ENCODE measurements around the gene SDHAF1.

SDHAF1 gene

DNA sequence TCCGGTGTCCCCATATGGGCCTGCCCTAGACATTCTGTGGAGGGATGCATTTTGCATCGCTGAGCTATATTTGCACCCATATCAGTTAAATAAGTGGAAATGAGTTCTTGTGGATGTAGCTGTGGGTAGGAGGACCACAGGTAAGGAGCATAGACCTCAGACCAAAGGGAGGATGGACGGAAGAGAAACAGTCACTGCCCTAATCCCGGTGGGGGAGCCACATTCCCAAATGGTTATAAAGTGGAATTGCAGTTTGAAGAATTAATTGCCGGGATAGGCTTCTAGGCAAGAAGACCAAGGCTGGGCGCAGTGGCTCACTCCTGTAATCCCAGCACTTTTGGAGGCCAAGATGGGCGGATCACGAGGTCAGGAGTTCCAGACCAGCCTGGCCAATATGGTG lies 1.8 kb downstream of the SDHAF1 start:
- H3K4me1 Mint-ChIP-seq: peaks cover 21% of the 10 kb centered on the region
- H3K27me3 Mint-ChIP-seq (ENCODE audit: low read depth): no peaks in the 10 kb centered on the region
- H3K4me3 Mint-ChIP-seq: peak overlapping the region; percentile 86 to 92 (median 88)
- H3K36me3 Mint-ChIP-seq (ENCODE audit: low read depth): peaks cover 8% of the 10 kb centered on the region
- peak overlapping the region in 1 of 3 experiments; percentile 22 for H3K27ac Mint-ChIP-seq
- H3K9me3 Mint-ChIP-seq: no peaks in the 10 kb centered on the region
- TF ChIP-seq, protein P1, sequence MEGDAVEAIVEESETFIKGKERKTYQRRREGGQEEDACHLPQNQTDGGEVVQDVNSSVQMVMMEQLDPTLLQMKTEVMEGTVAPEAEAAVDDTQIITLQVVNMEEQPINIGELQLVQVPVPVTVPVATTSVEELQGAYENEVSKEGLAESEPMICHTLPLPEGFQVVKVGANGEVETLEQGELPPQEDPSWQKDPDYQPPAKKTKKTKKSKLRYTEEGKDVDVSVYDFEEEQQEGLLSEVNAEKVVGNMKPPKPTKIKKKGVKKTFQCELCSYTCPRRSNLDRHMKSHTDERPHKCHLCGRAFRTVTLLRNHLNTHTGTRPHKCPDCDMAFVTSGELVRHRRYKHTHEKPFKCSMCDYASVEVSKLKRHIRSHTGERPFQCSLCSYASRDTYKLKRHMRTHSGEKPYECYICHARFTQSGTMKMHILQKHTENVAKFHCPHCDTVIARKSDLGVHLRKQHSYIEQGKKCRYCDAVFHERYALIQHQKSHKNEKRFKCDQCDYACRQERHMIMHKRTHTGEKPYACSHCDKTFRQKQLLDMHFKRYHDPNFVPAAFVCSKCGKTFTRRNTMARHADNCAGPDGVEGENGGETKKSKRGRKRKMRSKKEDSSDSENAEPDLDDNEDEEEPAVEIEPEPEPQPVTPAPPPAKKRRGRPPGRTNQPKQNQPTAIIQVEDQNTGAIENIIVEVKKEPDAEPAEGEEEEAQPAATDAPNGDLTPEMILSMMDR (IDR thresholded peaks at IDR 0.05; ENCODE audit: unreplicated experiment in 3 of 3): no peak

- TF ChIP-seq, protein P1 (IDR thresholded peaks at IDR 0.05; ENCODE audit: unreplicated experiment in 3 of 3): no peak
- H3K4me3 Mint-ChIP-seq: no peak overlapping the region
- H3K9me3 Mint-ChIP-seq: no peaks in the 10 kb centered on the region
- peaks cover 7% of the 10 kb centered on the region for H3K4me1 Mint-ChIP-seq
- no peak overlapping the region for H3K27ac Mint-ChIP-seq
- peaks cover 17% of the 10 kb centered on the region for H3K36me3 Mint-ChIP-seq (ENCODE audit: low read depth)
- peaks cover 4% of the 10 kb centered on the region for H3K27me3 Mint-ChIP-seq (ENCODE audit: low read depth)
Measured at GRCh38 chr19:36001605-36002004, 6.6 kb downstream of the SDHAF1 start.

GRCh38 chr19:36003284-36003683 lies 8.3 kb downstream of the SDHAF1 start:
- TF ChIP-seq, protein P1 (IDR thresholded peaks at IDR 0.05; ENCODE audit: unreplicated experiment in 3 of 3): no peak
- Mint-ChIP-seq H3K27ac (no peak overlapping the region), H3K4me1 (no peaks in the 10 kb centered on the region), H3K4me3 (no peak overlapping the region), H3K27me3 (ENCODE audit: low read depth) (peaks cover 4% of the 10 kb centered on the region), H3K9me3 (no peaks in the 10 kb centered on the region), H3K36me3 (ENCODE audit: low read depth) (peaks cover 12% of the 10 kb centered on the region)

- peaks cover 9% of the 10 kb centered on the region for H3K36me3 Mint-ChIP-seq (ENCODE audit: low read depth)
- peaks cover 16% of the 10 kb centered on the region for H3K27me3 Mint-ChIP-seq (ENCODE audit: low read depth)
- no peaks in the 10 kb centered on the region for H3K9me3 Mint-ChIP-seq
- H3K27ac Mint-ChIP-seq: no peak overlapping the region
- H3K4me1 Mint-ChIP-seq: peaks cover 9% of the 10 kb centered on the region
- H3K4me3 Mint-ChIP-seq: no peak overlapping the region
- TF ChIP-seq, protein P1 (IDR thresholded peaks at IDR 0.05; ENCODE audit: unreplicated experiment in 3 of 3): no peak
Measured at GRCh38 chr19:36006955-36007354, 12.0 kb downstream of the SDHAF1 start.

- Mint-ChIP-seq H3K27me3 (ENCODE audit: low read depth) (peaks cover 16% of the 10 kb centered on the region), H3K9me3 (no peaks in the 10 kb centered on the region), H3K4me1 (peaks cover 12% of the 10 kb centered on the region), H3K4me3 (peak within 1 kb of the TSS; percentile 79 to 82 (median 81)), H3K27ac (peak within 1 kb of the TSS; percentile 50 to 86 (median 74)), H3K36me3 (ENCODE audit: low read depth) (peaks cover 9% of the 10 kb centered on the region)
- TF ChIP-seq, protein P1 (IDR thresholded peaks at IDR 0.05; ENCODE audit: unreplicated experiment in 3 of 3): no peak
Measured at GRCh38 chr19:36008336-36008978, 13.5 kb downstream of the SDHAF1 start, which contains the start of gene SYNE4. TSS of gene SYNE4 (minus strand) at chr19:36008813. CDS start at chr19:36008681, 132 bp downstream.

DNA sequence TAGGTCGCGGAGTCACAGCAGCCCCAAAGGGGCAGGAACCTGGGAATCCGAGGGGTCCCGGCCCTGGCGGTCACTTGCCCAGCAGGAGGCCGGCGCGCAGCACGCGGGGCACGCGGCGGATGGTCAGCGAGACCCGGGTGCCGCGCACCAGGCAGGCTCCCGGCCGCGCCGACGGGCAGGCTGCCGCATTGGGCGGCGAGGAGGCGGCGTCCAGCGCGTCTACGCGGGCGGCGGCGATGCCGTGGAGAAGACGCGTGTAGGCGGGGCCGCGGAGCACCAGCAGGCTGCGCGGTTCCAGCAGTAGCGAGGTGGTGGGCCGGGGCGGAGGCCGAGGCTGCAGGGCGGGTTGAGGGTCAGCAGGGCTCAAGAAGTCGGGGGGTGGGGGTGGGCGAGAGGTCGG lies 14.2 kb downstream of the SDHAF1 start:
- Mint-ChIP-seq H3K27me3 (ENCODE audit: low read depth) (peaks cover 16% of the 10 kb centered on the region), H3K27ac (peak overlapping the region in 1 of 3 experiments; percentile 57), H3K4me1 (peaks cover 20% of the 10 kb centered on the region), H3K36me3 (ENCODE audit: low read depth) (peaks cover 8% of the 10 kb centered on the region), H3K9me3 (no peaks in the 10 kb centered on the region), H3K4me3 (peak overlapping the region; percentile 76 to 82 (median 79))
- TF ChIP-seq, protein P1 (IDR thresholded peaks at IDR 0.05; ENCODE audit: unreplicated experiment in 3 of 3): no peak

Data from nephron (organoid).